GM21528 (cell line): ENCODE data around the gene SLC12A2.

ENCODE experiments used
- ATAC-seq: cut with Tn5 transposase; IDR thresholded peaks from one replicate; pipeline ENCODE4 v1.9.1; 2021; ENCODE audit warnings: mild to moderate bottlenecking, moderate library complexity; ENCODE audit not compliant: unreplicated experiment, low FRiP score

The SLC12A2 gene

GRCh38 chr5:128083033-128083810 is at the start of gene SLC12A2:
TSS of gene SLC12A2 (plus strand) at chr5:128083766. CDS start at chr5:128083955, 189 bp downstream.
- ATAC-seq: peak; percentile 70

GRCh38 chr5:128035689-128036088 is 47.9 kb upstream of the SLC12A2 start:
- no peak for ATAC-seq

- ATAC-seq: no peak
Observed at GRCh38 chr5:128036950-128037349, 46.6 kb upstream of the SLC12A2 start.

DNA sequence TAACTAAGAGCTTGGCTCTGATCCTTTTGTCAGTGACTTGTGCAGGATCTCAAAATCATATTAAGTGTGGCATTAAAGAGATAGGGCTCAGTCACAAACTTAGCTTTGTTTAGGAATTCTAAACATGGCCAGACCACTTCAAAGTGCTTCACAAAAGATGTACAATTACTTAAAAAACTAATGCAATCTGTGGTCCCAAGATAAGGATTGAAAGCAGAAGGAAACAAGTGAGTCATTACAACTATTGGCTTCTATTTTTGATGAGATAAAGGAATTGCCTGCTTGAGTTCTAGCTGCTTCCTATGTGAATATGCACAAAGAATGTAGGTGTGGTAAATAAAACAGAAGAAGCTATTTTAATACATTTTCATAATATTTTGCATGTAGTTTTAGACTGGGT is 44.9 kb upstream of the SLC12A2 start:
- no peak for ATAC-seq

GRCh38 chr5:128040927-128041326 is 42.6 kb upstream of the SLC12A2 start:
- ATAC-seq: no peak

DNA sequence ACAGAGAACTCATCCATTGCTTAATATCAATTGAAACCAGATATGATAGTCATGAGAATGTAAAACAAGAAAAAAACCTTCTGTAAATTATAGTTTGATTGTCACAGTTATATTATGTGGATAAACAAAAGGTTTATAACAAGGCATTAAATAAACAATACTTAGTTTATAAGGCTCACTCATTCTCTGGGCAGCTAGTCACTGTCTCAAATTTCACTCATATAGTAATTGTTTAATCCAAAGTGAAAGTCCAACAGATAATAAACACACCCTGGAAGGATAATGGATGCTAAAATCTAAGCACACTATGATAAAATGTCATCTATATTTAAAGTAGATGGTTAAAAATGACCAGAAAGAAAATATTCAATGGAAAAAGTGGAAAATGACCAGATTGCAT is 30.8 kb upstream of the SLC12A2 start:
- ATAC-seq: no peak

DNA sequence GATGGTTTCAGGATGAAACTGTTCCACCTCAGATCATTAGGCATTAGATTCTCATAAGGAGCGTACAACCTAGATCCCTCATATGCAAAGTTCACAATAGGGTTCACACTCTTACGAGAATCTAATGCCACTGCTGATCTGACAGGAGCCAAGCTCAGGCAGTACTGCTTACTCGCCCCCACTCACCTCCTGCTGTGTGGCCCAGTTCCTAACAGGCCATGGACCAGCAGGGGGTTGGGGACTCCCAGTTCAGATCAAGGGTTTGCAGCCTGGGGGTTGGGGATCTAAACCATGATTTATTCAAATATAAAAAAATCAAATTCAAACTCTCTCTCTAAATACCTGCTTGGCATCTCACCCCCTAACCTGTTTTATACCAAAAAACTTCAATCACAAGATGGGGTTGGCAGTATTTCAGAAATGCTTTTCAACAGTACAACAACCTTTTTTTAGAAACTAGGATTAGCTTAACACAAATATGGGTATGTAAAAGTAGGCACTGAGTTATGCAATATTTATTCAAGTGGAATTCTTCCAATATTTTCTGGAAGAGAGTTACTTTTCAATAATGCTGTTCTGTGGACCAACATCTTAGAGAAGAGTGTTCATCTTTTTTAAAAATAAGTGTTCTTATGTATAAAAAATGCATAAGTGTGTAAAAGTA is 30.1 kb upstream of the SLC12A2 start:
- no peak for ATAC-seq

- no peak for ATAC-seq
Observed at GRCh38 chr5:128060644-128061385, 22.8 kb upstream of the SLC12A2 start.

DNA sequence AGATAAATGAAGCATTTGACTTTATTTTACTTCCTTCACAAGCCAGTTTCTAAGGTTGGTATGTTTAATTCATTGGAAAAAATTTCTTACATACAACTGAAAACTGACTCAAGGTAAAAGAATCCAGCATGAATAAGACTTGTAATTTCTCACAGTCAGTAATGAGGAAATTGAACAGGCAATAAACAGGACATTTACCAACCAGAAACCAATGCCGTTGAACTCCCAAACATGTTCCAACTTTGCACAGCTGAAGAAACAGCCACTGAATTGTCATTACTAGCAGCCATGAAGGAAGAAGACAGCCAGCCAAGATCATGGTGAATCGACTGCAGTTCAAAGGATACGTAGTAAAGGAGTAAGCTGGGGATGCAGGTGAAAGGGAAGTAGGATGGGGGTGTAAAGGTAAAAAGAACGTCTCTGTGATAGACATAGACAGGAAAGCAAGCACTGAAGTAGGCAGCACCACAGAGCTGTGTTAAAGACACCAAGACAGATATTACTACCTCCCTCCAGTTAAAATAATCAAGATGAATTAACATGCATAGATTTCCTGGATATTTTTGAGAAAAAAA is 21.3 kb upstream of the SLC12A2 start:
- no peak for ATAC-seq

- no peak for ATAC-seq
Observed at GRCh38 chr5:128074171-128074570, 9.4 kb upstream of the SLC12A2 start.

DNA sequence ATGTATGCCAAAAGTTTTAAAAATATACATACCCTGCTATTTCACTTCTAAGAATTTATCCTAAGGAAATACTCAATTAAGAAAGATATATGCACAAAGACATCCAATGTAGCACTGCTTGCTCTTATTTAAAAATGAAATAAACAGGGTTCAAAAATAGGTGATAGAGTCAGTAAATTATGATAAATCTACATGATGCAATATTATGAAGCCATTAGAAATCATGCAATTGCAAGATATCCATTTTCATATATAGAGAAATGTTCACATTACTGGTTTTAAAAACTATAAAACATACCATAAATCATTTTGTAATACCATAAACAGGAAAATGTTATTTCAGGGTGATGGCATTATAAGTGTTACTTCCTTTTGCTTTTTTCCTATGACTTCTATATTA is 8.6 kb upstream of the SLC12A2 start:
- ATAC-seq: no peak

GRCh38 chr5:128077526-128077925 is 6.0 kb upstream of the SLC12A2 start:
- no peak for ATAC-seq

DNA sequence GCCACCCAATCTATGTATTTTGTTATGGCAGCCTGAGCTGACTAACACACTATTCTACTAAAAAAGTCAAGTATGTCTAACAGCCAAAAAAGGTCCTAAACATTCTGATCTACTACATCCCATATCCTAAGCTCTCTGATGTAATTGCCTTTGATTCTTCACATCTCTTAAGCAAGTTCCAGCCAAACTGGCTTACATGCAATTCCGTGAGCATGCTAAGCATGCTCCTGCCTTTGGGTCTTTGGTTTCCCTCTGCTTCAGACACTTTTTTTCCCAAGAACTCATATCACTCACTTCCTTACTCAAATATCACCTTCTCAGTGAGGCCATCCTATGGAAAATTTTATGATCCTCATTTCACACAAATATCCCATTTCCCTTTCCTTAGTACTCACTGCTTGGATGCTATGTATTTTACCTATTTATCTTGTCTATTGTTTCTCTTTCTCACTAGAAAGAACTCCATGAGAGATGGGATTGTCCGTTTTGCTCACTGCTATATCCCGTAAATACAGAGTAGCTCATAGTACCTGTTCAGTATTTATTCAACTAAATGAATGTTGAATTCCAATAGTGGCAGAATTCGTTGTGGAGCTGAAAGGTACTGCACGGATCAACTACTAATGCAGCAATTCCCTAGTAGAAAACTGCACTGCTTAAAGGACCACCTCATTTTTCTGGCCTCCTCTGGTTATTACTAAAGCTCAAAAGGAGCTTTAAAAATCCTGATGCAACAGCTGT is 2.3 kb upstream of the SLC12A2 start:
- ATAC-seq: no peak

GRCh38 chr5:128082551-128083032 is 974 bp upstream of the SLC12A2 start:
- ATAC-seq: peak; percentile 21

DNA sequence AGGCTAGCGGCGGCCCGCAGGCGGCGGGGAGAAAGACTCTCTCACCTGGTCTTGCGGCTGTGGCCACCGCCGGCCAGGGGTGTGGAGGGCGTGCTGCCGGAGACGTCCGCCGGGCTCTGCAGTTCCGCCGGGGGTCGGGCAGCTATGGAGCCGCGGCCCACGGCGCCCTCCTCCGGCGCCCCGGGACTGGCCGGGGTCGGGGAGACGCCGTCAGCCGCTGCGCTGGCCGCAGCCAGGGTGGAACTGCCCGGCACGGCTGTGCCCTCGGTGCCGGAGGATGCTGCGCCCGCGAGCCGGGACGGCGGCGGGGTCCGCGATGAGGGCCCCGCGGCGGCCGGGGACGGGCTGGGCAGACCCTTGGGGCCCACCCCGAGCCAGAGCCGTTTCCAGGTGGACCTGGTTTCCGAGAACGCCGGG is 253 bp downstream of the SLC12A2 start:
- ATAC-seq: peak; percentile 35

DNA sequence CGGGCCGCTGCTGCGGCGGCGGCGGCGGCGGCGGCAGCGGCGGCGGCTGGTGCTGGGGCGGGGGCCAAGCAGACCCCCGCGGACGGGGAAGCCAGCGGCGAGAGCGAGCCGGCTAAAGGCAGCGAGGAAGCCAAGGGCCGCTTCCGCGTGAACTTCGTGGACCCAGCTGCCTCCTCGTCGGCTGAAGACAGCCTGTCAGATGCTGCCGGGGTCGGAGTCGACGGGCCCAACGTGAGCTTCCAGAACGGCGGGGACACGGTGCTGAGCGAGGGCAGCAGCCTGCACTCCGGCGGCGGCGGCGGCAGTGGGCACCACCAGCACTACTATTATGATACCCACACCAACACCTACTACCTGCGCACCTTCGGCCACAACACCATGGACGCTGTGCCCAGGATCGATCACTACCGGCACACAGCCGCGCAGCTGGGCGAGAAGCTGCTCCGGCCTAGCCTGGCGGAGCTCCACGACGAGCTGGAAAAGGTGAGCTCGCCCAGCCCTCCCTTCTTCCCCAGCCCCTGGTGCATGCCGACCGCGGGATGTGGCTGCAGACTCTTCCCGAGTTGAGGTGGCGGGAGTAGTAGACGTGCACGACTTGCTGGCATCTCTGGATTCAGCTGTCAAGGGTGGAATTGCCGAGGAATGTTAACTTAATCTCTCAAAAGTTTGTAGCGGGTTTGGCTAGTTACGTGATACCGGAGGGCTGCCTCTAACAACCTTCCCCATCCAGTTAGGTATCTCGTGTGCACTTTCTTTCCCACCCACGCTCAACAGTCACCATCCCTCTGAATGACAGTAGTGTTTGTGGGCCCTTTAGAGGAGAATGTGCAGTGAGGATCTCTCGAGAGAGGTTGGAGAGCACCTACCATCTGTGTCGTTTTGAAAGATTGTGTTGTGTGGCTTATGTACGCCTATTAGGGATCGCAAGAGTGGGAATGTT is 932 bp downstream of the SLC12A2 start:
- ATAC-seq: peak; percentile 10

- ATAC-seq: no peak
Observed at GRCh38 chr5:128085413-128085812, 1.8 kb downstream of the SLC12A2 start.

- ATAC-seq: no peak
Observed at GRCh38 chr5:128091579-128091978, 8.0 kb downstream of the SLC12A2 start.

DNA sequence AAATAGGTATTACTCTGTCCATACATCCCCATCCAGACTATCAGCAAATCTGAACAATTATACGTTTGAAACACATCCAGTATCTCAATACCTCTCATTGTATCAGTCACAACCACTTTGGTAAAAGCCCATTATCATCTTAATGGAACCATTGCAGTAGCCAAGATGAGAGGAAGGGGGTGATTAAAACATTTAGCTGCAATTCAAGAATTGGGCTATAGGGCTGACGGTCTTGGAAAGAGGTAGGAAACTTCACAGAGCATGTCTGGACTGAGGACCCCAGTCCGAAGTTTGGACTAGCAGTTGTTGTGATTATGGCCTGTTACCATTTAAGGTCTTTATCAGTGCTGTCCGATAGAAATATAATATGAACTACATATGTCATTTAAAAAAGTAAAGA is 8.6 kb downstream of the SLC12A2 start:
- no peak for ATAC-seq
